ENCODE data around the gene ISY1. TPM values are rescaled to one million over a fixed set of nuclear protein-coding genes. Genes with fewer than 3 reads are reported as not detected.

The ISY1 gene
- total and polyA plus RNA-seq, 4 donors, result 23.1 to 39.6 (median 26.5) TPM

GRCh38 chr3:129130291-129130813, 30.5 kb downstream of the ISY1 start:
- Histone ChIP-seq H3K4me1 (ENCODE audit: control insufficient read depth in 5 of 5, insufficient read depth in 5 of 5, low read length in 5 of 5) (no peaks in the 10 kb centered on the region), H3K36me3 (ENCODE audit: control insufficient read depth in 4 of 4, insufficient read depth in 4 of 4, low read length in 4 of 4) (peaks cover 30 to 66% (median 41%) of the 10 kb centered on the region in 4 donors), H3K4me3 (no peak overlapping the region), H3K9me3 (ENCODE audit: control insufficient read depth in 4 of 4, insufficient read depth in 3 of 4, low read length in 3 of 4) (no peaks in the 10 kb centered on the region), H3K9ac (ENCODE audit: insufficient read depth in 1 of 2, low read length in 2 of 2) (no peak overlapping the region), H3K27me3 (ENCODE audit: control insufficient read depth in 3 of 3, insufficient read depth in 3 of 3, low read length in 2 of 3) (no peaks in the 10 kb centered on the region), H3K27ac (ENCODE audit: low read depth in 1 of 2, low read length in 1 of 2) (no peak overlapping the region)
- WGBS, 2 donors, result 92 to 98% methylated on average over 13 of the region's 13 CpGs
- TF ChIP-seq, protein P1, sequence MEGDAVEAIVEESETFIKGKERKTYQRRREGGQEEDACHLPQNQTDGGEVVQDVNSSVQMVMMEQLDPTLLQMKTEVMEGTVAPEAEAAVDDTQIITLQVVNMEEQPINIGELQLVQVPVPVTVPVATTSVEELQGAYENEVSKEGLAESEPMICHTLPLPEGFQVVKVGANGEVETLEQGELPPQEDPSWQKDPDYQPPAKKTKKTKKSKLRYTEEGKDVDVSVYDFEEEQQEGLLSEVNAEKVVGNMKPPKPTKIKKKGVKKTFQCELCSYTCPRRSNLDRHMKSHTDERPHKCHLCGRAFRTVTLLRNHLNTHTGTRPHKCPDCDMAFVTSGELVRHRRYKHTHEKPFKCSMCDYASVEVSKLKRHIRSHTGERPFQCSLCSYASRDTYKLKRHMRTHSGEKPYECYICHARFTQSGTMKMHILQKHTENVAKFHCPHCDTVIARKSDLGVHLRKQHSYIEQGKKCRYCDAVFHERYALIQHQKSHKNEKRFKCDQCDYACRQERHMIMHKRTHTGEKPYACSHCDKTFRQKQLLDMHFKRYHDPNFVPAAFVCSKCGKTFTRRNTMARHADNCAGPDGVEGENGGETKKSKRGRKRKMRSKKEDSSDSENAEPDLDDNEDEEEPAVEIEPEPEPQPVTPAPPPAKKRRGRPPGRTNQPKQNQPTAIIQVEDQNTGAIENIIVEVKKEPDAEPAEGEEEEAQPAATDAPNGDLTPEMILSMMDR (IDR thresholded peaks at IDR 0.05; ENCODE audit: control extremely low read depth, extremely low read depth), result no peak
- DNase-seq, result no peak
- no peak for ATAC-seq (ENCODE audit: insufficient read depth, low FRiP score)

DNA sequence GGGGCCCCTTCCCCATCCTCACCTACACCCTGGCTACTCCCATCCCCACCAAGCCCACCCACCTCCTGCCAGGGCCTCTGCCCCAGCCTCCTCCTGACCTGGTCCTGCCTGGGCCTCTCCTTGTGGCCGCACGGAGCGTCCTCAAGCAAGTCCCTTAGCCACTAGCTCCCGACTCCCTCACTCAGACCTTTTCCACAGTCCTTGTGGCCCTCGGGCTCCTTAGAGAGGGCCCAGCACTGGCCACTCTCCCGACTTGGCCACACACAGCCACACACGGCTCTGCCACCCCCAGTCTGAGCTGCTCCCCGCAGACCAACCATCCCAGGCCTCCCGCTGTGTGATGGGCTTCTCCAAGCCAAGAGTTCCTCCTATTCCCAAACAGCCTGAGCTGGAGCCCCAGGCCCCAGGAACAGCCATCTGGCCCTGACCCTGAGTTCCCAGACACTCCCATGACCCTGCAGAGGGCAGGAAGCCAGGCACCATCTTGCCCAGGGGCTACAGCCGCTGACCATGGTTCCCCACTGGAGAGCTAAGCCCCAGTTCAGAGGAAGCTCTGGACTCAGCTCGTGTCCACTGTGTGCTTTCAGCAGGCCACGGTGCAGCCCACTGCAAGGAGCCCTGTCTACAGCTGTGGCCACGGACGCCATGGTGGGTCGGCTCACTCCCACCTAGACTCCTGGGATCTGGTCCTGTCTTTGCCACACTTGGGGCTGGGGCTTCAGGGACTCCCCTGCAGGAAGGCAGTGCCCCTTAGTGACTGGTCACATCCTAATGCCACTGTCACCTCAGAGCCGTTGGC, 32.3 kb downstream of the ISY1 start:
- ATAC-seq (ENCODE audit: insufficient read depth, low FRiP score), result no peak
- 93 to 95% methylated on average over 16 of the region's 16 CpGs for WGBS, 2 donors
- peaks cover 22 to 53% (median 32%) of the 10 kb centered on the region in 4 donors for H3K36me3 ChIP-seq (ENCODE audit: control insufficient read depth in 4 of 4, insufficient read depth in 4 of 4, low read length in 4 of 4)

GRCh38 chr3:129126726-129127280, 34.1 kb downstream of the ISY1 start:
- ATAC-seq (ENCODE audit: insufficient read depth, low FRiP score) (no peak), DNase-seq (no peak)
- WGBS, 2 donors, result 81 to 82% methylated on average over 9 of the region's 9 CpGs
- Histone ChIP-seq H3K4me3 (no peak overlapping the region), H3K4me1 (ENCODE audit: control insufficient read depth in 5 of 5, insufficient read depth in 5 of 5, low read length in 5 of 5) (peaks cover 0 to 7% (median 0%) of the 10 kb centered on the region in 5 donors), H3K27me3 (ENCODE audit: control insufficient read depth in 3 of 3, insufficient read depth in 3 of 3, low read length in 2 of 3) (no peaks in the 10 kb centered on the region), H3K9ac (ENCODE audit: insufficient read depth in 1 of 2, low read length in 2 of 2) (no peak overlapping the region), H3K36me3 (ENCODE audit: control insufficient read depth in 4 of 4, insufficient read depth in 4 of 4, low read length in 4 of 4) (peaks cover 12 to 42% (median 24%) of the 10 kb centered on the region in 4 donors), H3K27ac (ENCODE audit: low read depth in 1 of 2, low read length in 1 of 2) (no peak overlapping the region), H3K9me3 (ENCODE audit: control insufficient read depth in 4 of 4, insufficient read depth in 3 of 4, low read length in 3 of 4) (no peaks in the 10 kb centered on the region)
- TF ChIP-seq, protein P1 (IDR thresholded peaks at IDR 0.05; ENCODE audit: control extremely low read depth, extremely low read depth), result no peak

More for the DNA sequence above, 32.3 kb downstream of the ISY1 start:
- DNase-seq, result no peak
- Histone ChIP-seq H3K9ac (ENCODE audit: insufficient read depth in 1 of 2, low read length in 2 of 2) (no peak overlapping the region), H3K4me1 (ENCODE audit: control insufficient read depth in 5 of 5, insufficient read depth in 5 of 5, low read length in 5 of 5) (peaks cover 0 to 1% (median 0%) of the 10 kb centered on the region in 5 donors), H3K27ac (ENCODE audit: low read depth in 1 of 2, low read length in 1 of 2) (no peak overlapping the region), H3K9me3 (ENCODE audit: control insufficient read depth in 4 of 4, insufficient read depth in 3 of 4, low read length in 3 of 4) (no peaks in the 10 kb centered on the region), H3K4me3 (no peak overlapping the region), H3K27me3 (ENCODE audit: control insufficient read depth in 3 of 3, insufficient read depth in 3 of 3, low read length in 2 of 3) (no peaks in the 10 kb centered on the region)
- TF ChIP-seq, protein P1 (IDR thresholded peaks at IDR 0.05; ENCODE audit: control extremely low read depth, extremely low read depth), result no peak
